Right lobe of liver (tissue), 6 donors: ENCODE measurements around the gene PLXNA2. TPM values are rescaled to one million over a fixed set of nuclear protein-coding genes. Genes with fewer than 3 reads are reported as not detected.

Experiments used
- ATAC-seq, 4 donors: fragments of 200-7000 bp; cut with Tn5 transposase; one replicate each; pipeline ENCODE4 v1.9.1; 2020; ENCODE audit warnings: mild to moderate bottlenecking in 4 of 4, moderate library complexity in 4 of 4
- DNase-seq, 3 donors: peaks; one replicate each; pipeline ENCODE4 v3.0.0-alpha.2; 2020
- H3K27ac ChIP-seq, 3 donors: fragments of 200-600 bp; one replicate each; pipeline ENCODE4 v1.8.0; 2022
- H3K27me3 ChIP-seq, 2 donors: fragments of 200-600 bp; one replicate each; pipeline ENCODE4 v1.8.0; 2022
- H3K36me3 ChIP-seq, 4 donors: fragments of 200-600 bp; sonication (generic) in 1 of 4; one replicate each; pipeline versions ENCODE4 v1.5.1 to v1.8.0; 2017 to 2022; ENCODE audit warnings: control low read depth in 1 of 4
- H3K4me1 ChIP-seq, 4 donors: fragments of 200-600 bp; sonication (generic) in 1 of 4; one replicate each; pipeline versions ENCODE4 v1.5.1 to v1.8.0; 2017 to 2022; ENCODE audit warnings: control low read depth in 1 of 4
- H3K4me3 ChIP-seq, 3 donors: fragments of 200-600 bp; one replicate each; pipeline ENCODE4 v1.8.0; 2022
- H3K9me3 ChIP-seq, 4 donors: fragments of 200-600 bp; sonication (generic) in 1 of 4; one replicate each; pipeline versions ENCODE4 v1.5.1 to v1.8.0; 2017 to 2022; ENCODE audit warnings: control low read depth in 1 of 4
- CTCF ChIP-seq, 4 donors: fragments of 200-600 bp in 3 of 4; fragments of 450-650 bp in 1 of 4; IDR thresholded peaks; one replicate each; pipeline versions ENCODE4 v1.5.1 to v1.8.0; 2016 to 2022; ENCODE audit warnings: antibody characterized with exemption in 4 of 4, mild to moderate bottlenecking in 2 of 4
- POLR2A ChIP-seq: fragments of 450-650 bp; IDR thresholded peaks from one replicate; pipeline ENCODE4 v1.6.1; 2017; ENCODE audit warnings: antibody characterized with exemption, mild to moderate bottlenecking
- WGBS: methylation state at CpG from one replicate; pipeline ENCODE4 v1.1.6; 2018; ENCODE audit warnings: low coverage, low lambda C conversion rate; ENCODE audit not compliant: insufficient coverage; ENCODE audit errors: missing lambda C conversion rate; 5-methylcytosine and 5-hydroxymethylcytosine counted together
- intact Hi-C, 2 donors: fragments of 100-400 bp; cut with DNase I; formaldehyde crosslinking; loops; one replicate each; pipeline versions ENCODE4 v1.11.2 to v1.14.1; 2022
- long read RNA-seq: library from polyadenylated mRNA; unstranded; transcript quantifications from one replicate; pipeline ENCODE4 v2.0.0, GENCODE V29; 2019
- total RNA-seq, 6 experiments: library from RNA; depleted of rRNA in 2 of 6; stranded (reverse); fragments of >200 nt in 2 of 6; fragmentation: NEBNext Ultra II Directional in 3 of 6; extraction: Animal tissue kit (Norgen Biotek cat#: 25700) in 3 of 6; gene quantifications; one replicate each; pipeline versions ENCODE4 v1.1.0 to v1.2.4, GENCODE V29; 2016 to 2023
- donor health status: DM: no; HTN: yes; CAD: no.
- donor health status: DM: no; HTN: no; CAD: no.
- donor health status: DM: no; HTN: no; CAD: no.
- donor health status: DM: no; HTN: yes; CAD: no.
- donor health status: DM: no; HTN: yes; CAD: no.

The PLXNA2 gene
- total RNA-seq: 10 to 100 TPM in 2 of 6 experiments, 1 to 10 TPM in 4; 5.6 to 20.8 (median 9.3) TPM
- long read RNA-seq: 0 reads

- WGBS: 0% methylated on average over 43 of the region's 78 CpGs
- H3K9me3 ChIP-seq: no peaks in the 10 kb centered on the region
- ATAC-seq: peak; percentile 68 to 79 (median 76)
- peaks cover 0 to 30% (median 9%) of the 10 kb centered on the region in 4 donors for H3K4me1 ChIP-seq
- no peaks in the 10 kb centered on the region for H3K27me3 ChIP-seq
- H3K36me3 ChIP-seq: no peaks in the 10 kb centered on the region
- peak within 1 kb of the TSS; percentile 63 to 86 (median 82) for H3K27ac ChIP-seq
- peak within 1 kb of the TSS; percentile 77 to 88 (median 83) for H3K4me3 ChIP-seq
- peak; percentile 93 to 94 (median 93) for DNase-seq
- intact Hi-C loops: loop anchor here in 1 of 2 donors (10.0 kb wide), 2 partner anchors 119 to 209 kb away; no protein-coding TSS in a partner anchor
- TF ChIP-seq CTCF (IDR thresholded peaks at IDR 0.05): no peak
- TF ChIP-seq POLR2A: peak; percentile 85
These were observed at the start of gene PLXNA2 for GRCh38 chr1:208243967-208244916. Gene PLXNA2 (minus strand): TSS chr1:208244384. CDS start chr1:208217922, 26,462 bp downstream.

GRCh38 chr1:208292908-208293307 lies 48.7 kb upstream of the PLXNA2 start:
- WGBS: 16% methylated on average over 2 of the region's 2 CpGs

DNA sequence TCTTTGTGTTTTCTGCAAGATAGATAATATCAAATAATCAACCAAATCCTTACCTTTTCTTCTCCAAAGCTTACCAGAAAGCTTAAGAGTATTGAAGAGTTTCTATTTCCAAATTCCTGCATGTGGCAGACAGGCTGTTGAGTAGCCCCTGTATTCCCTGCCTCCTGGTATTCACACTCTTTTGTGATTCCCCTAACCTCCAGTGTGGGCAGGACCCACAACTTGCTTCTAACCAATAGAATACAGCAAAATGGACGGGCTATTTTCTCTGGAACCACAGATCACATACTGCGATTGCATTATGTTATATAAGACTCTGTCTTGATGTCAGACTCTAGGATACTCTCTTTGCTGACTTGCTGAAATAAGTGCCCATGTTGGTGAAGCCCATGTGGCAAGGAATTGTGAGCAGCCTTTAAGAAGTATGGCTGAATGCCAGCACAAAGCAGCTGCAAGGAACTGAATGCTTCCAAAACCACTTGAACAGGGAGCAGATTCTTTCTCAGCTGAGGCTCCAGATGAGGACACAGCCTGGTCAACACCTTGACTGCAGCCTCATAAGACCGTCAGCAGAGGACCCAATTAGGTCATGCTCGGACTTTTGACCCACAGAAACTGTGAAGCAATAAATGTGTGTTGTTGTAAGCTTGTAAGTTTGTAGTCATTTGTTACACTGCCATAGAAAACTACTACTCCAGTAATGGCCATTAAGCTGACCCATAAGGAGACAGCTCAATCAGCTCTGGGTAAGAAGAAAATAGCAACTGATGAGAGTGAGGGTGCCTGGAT lies 47.9 kb upstream of the PLXNA2 start:
- Histone ChIP-seq H3K27me3 (no peaks in the 10 kb centered on the region), H3K36me3 (no peaks in the 10 kb centered on the region), H3K27ac (peak overlapping the region in 2 of 3 donors; percentile 45 to 67), H3K9me3 (no peaks in the 10 kb centered on the region), H3K4me1 (peaks cover 0 to 15% (median 0%) of the 10 kb centered on the region in 4 donors), H3K4me3 (no peak overlapping the region)
- TF ChIP-seq POLR2A (no peak), CTCF (IDR thresholded peaks at IDR 0.05) (no peak)
- ATAC-seq (peak; percentile 92 to 99 (median 94)), DNase-seq (peak in 1 of 3 donors; percentile 59)
- intact Hi-C loops: no loop called here
- 54% methylated on average over 4 of the region's 4 CpGs for WGBS

More at GRCh38 chr1:208292908-208293307, 48.7 kb upstream of the PLXNA2 start:
- ATAC-seq (peak in 3 of 4 donors; percentile 31 to 69 (median 56)), DNase-seq (no peak)
- intact Hi-C loops: no loop called here
- Histone ChIP-seq H3K36me3 (no peaks in the 10 kb centered on the region), H3K4me1 (peaks cover 0 to 15% (median 0%) of the 10 kb centered on the region in 4 donors), H3K4me3 (no peak overlapping the region), H3K27ac (peak overlapping the region in 2 of 3 donors; percentile 45 to 67), H3K27me3 (no peaks in the 10 kb centered on the region), H3K9me3 (no peaks in the 10 kb centered on the region)
- no peak for TF ChIP-seq POLR2A
- no peak for TF ChIP-seq CTCF (IDR thresholded peaks at IDR 0.05)

DNA sequence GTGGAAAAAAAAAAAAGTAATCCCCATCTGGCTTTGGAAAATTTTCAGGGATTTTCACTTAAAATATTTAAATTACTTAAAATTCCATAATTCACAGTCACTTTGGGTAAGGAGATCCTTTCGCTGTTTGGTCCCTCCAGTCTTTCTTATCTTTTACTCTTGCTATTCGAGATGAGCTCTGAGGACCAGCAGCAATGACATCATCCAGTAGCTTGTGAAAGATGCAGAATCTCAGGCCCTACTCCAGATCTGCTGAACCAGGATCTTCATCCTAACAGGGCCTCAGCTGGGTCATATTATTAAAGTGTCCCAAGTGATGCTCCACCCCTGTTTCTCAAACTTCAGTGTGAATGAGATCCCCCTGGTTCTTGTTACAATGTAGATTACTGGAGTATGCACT lies 46.9 kb upstream of the PLXNA2 start:
- H3K4me3 ChIP-seq: no peak overlapping the region
- intact Hi-C loops: no loop called here
- H3K9me3 ChIP-seq: no peaks in the 10 kb centered on the region
- TF ChIP-seq POLR2A (no peak), CTCF (IDR thresholded peaks at IDR 0.05) (no peak)
- H3K27ac ChIP-seq: no peak overlapping the region
- H3K36me3 ChIP-seq: no peaks in the 10 kb centered on the region
- H3K27me3 ChIP-seq: no peaks in the 10 kb centered on the region
- peaks cover 0 to 15% (median 0%) of the 10 kb centered on the region in 4 donors for H3K4me1 ChIP-seq
- 79% methylated on average over 2 of the region's 2 CpGs for WGBS
- no peak for DNase-seq
- no peak for ATAC-seq
